Fibroblast of mammary gland (primary cell): ENCODE measurements around the gene ATXN7L1.

Source experiments
- DNase-seq: peaks from one replicate; pipeline ENCODE4 v3.0.0-alpha.2; 2010; ENCODE audit warnings: low read depth
- H3K4me3 ChIP-seq: 2 replicates; pipeline ENCODE4 v1.5.1; 2011; ENCODE audit warnings: low read depth, mild to moderate bottlenecking, low read length, moderate library complexity; ENCODE audit not compliant: control insufficient read depth
- CTCF ChIP-seq: conservative IDR thresholded peaks from 2 replicates; pipeline ENCODE4 v1.5.1; 2011; ENCODE audit warnings: low read depth, low read length, inconsistent platforms; ENCODE audit not compliant: control insufficient read depth, insufficient read depth

Gene ATXN7L1

GRCh38 chr7:105862276-105862675 lies 14.1 kb downstream of the ATXN7L1 start:
- no peak for DNase-seq
- H3K4me3 ChIP-seq: no peak overlapping the region
- no peak for TF ChIP-seq CTCF

GRCh38 chr7:105861224-105861623 lies 15.2 kb downstream of the ATXN7L1 start:
- no peak overlapping the region for H3K4me3 ChIP-seq
- DNase-seq: no peak
- TF ChIP-seq CTCF: no peak

- DNase-seq: no peak
- H3K4me3 ChIP-seq: no peak overlapping the region
These were observed 15.6 kb downstream of the ATXN7L1 start for GRCh38 chr7:105860793-105861192.

GRCh38 chr7:105857009-105857952 lies 19.1 kb downstream of the ATXN7L1 start:
- no peak for TF ChIP-seq CTCF
- no peak overlapping the region for H3K4me3 ChIP-seq
- DNase-seq: no peak

More at GRCh38 chr7:105860793-105861192, 15.6 kb downstream of the ATXN7L1 start:
- no peak for TF ChIP-seq CTCF

GRCh38 chr7:105854498-105854897 lies 21.9 kb downstream of the ATXN7L1 start:
- TF ChIP-seq CTCF: no peak
- DNase-seq: no peak
- no peak overlapping the region for H3K4me3 ChIP-seq

GRCh38 chr7:105853931-105854419 lies 22.4 kb downstream of the ATXN7L1 start:
- peak; percentile 52 for DNase-seq
- no peak overlapping the region for H3K4me3 ChIP-seq
- TF ChIP-seq CTCF: no peak

- H3K4me3 ChIP-seq: no peak overlapping the region
- TF ChIP-seq CTCF: no peak
- DNase-seq: no peak
These were observed 25.3 kb downstream of the ATXN7L1 start for GRCh38 chr7:105851064-105851463.
